ENCODE measurements around the gene APOE.

Gene APOE

GRCh38 chr19:44954649-44955504 is 49.3 kb downstream of the APOE start, which contains the start of gene CLPTM1:
TSS of gene CLPTM1 (plus strand) at chr19:44955380. CDS start at chr19:44955396, 16 bp downstream.
- peak; percentile 97 for DNase-seq

DNA sequence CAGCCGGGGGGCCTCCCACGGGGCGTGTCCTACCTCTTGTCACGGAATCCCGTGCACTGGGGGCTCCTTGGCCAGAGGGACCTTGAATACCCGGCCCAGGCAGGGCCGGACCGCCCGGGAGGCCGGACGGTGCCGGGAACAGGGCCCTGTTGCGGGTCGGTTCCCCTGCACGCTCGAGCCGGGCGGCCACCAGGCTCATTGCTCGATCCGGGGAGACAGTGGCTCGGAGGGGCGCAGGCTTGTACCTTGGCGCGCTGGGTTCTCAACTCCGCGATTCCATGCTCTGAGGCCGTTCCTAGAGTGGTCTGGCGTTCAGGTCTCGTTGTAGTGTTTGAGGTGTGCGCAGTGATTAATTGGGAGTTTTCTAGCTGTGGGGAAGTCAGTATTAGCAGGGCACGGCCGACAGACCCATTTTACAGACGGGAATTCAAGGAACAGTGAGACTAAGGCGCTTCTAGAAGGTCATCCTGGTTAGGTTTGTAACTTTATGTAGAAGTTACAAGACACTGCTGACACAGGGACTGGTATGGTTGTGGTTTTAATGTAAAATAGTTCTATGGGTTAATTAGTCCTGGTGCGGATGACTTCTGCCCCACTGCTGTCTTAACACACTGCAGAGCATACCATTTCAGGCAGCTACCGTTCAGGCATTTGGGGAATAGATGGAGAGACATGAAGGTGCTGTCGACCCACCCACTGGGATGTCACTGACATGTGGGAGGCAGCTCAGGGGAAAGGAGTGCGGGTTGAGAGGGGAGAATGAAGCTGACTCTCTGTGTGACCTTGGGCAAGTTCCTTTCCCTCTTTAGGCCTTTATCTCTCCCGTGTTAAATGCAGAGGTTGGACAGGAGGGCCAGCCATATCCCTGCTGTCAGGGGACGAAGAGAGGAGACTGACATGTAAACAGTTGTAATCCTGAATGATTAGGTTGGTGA is 50.2 kb downstream of the APOE start:
- DNase-seq = peak; percentile 7

GRCh38 chr19:44957526-44957925 is 51.9 kb downstream of the APOE start:
- no peak for DNase-seq

DNA sequence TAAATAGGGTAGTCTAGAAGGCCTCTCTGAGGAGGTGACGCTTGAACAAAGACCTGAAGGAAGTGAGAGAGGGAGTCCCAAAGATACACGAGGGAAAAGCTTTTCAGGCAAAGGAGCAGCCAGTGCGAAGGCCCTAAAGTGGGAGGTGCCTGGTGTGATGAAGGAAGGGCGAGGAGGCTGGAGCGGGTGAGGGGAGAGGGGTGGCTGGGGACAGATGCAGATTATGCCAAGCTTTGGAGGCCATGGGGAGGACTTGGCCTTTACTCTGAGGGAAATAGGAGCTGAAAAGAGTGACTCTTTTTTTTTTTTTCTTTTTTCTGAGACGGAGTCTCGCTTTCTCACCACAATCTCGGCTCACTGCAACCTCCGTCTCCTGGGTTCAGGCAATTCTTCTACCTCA is 52.5 kb downstream of the APOE start:
- DNase-seq = no peak
